Stomach (tissue), 4 donors: Measurements from ENCODE around the gene ITGB3.

Source experiments
- CTCF ChIP-seq, 7 experiments: fragments of 450-650 bp in 4 of 7; fragments of 200-600 bp in 3 of 7; sonication (generic) in 3 of 7; IDR thresholded peaks; one replicate each; pipeline ENCODE4 v1.5.1; 2016 to 2019; ENCODE audit warnings: antibody characterized with exemption in 7 of 7, control low read depth in 2 of 7, mild to moderate bottlenecking in 1 of 7
- EP300 ChIP-seq: sonication (generic); formaldehyde crosslinking; IDR thresholded peaks from one replicate; pipeline ENCODE4 v1.6.1; 2017; ENCODE audit warnings: antibody characterized with exemption

GRCh38 chr17:47320879-47321502 is 67.4 kb downstream of the ITGB3 start:
- TF ChIP-seq CTCF (IDR thresholded peaks at IDR 0.05) (no peak), EP300 (no peak)
